Mucosa of gallbladder (tissue), 1 donor: ENCODE data around the gene DCK. TPM values are rescaled to one million over a fixed set of nuclear protein-coding genes. Genes with fewer than 3 reads are reported as not detected.
"Not testable (repeated sequence)": the region's sequence is repeated elsewhere in the genome, so short reads cannot be mapped to it uniquely, and the experiment has no call there.

Experiments
- DNase-seq: peaks from one replicate; pipeline ENCODE4 v3.0.0-alpha.2; 2020; ENCODE audit warnings: low spot score
- total RNA-seq: library from RNA; stranded (reverse); gene quantifications from one replicate; pipeline ENCODE4 v1.2.1, GENCODE V29; 2021
- donor health status: DM: no; HTN: no; CAD: no.

DCK gene
- total RNA-seq: 14.0 TPM

GRCh38 chr4:70993181-70994068, at the start of gene DCK:
TSS of gene DCK (plus strand) at chr4:70993649. CDS start at chr4:70993836, 187 bp downstream.
- peak; percentile 90 for DNase-seq

GRCh38 chr4:70945046-70945445, 48.4 kb upstream of the DCK start:
- DNase-seq: no peak

- DNase-seq: no peak
These were observed 47.9 kb upstream of the DCK start for GRCh38 chr4:70945452-70946055.

GRCh38 chr4:70946939-70947338, 46.5 kb upstream of the DCK start:
- DNase-seq: no peak

- DNase-seq: no peak
These were observed 44.7 kb upstream of the DCK start for GRCh38 chr4:70948665-70949260.

GRCh38 chr4:70954032-70954431, 39.4 kb upstream of the DCK start:
- no peak for DNase-seq

GRCh38 chr4:70956549-70957210, 36.8 kb upstream of the DCK start:
- no peak for DNase-seq

- DNase-seq: no peak
These were observed 34.8 kb upstream of the DCK start for GRCh38 chr4:70958681-70959080.

- no peak for DNase-seq
These were observed 24.4 kb upstream of the DCK start for GRCh38 chr4:70969076-70969475.

GRCh38 chr4:70976252-70976651, 17.2 kb upstream of the DCK start:
- no peak for DNase-seq

GRCh38 chr4:70979445-70980008, 13.9 kb upstream of the DCK start:
- no peak for DNase-seq

- DNase-seq: no peak
These were observed 13.3 kb upstream of the DCK start for GRCh38 chr4:70980196-70980595.

GRCh38 chr4:70984106-70984505, 9.3 kb upstream of the DCK start:
- no peak for DNase-seq

GRCh38 chr4:70984589-70984988, 8.9 kb upstream of the DCK start:
- no peak for DNase-seq

GRCh38 chr4:70991596-70991995, 1.9 kb upstream of the DCK start:
- no peak for DNase-seq

- DNase-seq: no peak
These were observed 1.0 kb upstream of the DCK start for GRCh38 chr4:70992391-70992881.

GRCh38 chr4:70994069-70994366, 569 bp downstream of the DCK start:
- no peak for DNase-seq

GRCh38 chr4:70994387-70995099, 1.1 kb downstream of the DCK start:
- DNase-seq: no peak

- no peak for DNase-seq
These were observed 2.5 kb downstream of the DCK start for GRCh38 chr4:70996018-70996360.

GRCh38 chr4:70997036-70997435, 3.6 kb downstream of the DCK start:
- DNase-seq: no peak

- no peak for DNase-seq
These were observed 4.1 kb downstream of the DCK start for GRCh38 chr4:70997546-70997945.

- DNase-seq: not testable (repeated sequence)
These were observed 6.2 kb downstream of the DCK start for GRCh38 chr4:70999639-71000038.
